ENCODE data around the gene KMT5B.

GRCh38 chr11:68202165-68202564 is 10.9 kb downstream of the KMT5B start:
- TF ChIP-seq CTCF (CRISPR knock-in tag; IDR thresholded peaks at IDR 0.05) (no peak), ZNF180 (CRISPR knock-in tag; IDR thresholded peaks at IDR 0.05; ENCODE audit: borderline replicate concordance, low read depth) (no peak), FOXA1 (IDR thresholded peaks at IDR 0.05) (no peak), FOXA1 (CRISPR knock-in tag; IDR thresholded peaks at IDR 0.05) (no peak)

Measured in HepG2 (cell line).